GM12878 (cell line): ENCODE results near the gene MRPL44. TPM values are rescaled to one million over a fixed set of nuclear protein-coding genes. Genes with fewer than 3 reads are reported as not detected.

Source experiments
- ATAC-seq: fragments of 200-7000 bp; cut with Tn5 transposase; 3 replicates; pipeline ENCODE4 v1.9.1; 2020; ENCODE audit warnings: mild to moderate bottlenecking, moderate library complexity
- BruUV-seq: library from RNA; stranded (reverse); fragments of 400-500 nt; replicated peaks from 2 replicates; lab custom pipeline; 2021; lab: Mats Ljungman, UMichigan
- CTCF ChIA-PET: fragments of 300-600 bp; sonication (Branson Sonifier 250); formaldehyde crosslinking; extraction: SDS; loops from one replicate; lab custom pipeline; 2021; ENCODE audit warnings: inconsistent platforms; lab: Yijun Ruan, JAX
- POLR2A ChIA-PET: fragments of 350-600 bp; formaldehyde crosslinking; extraction: SDS; loops from one replicate; lab custom pipeline; 2021; ENCODE audit warnings: inconsistent platforms; lab: Charles Lee
- RAD21 ChIA-PET: fragments of 300-600 bp; sonication (Branson Sonifier 250); formaldehyde crosslinking; loops from one replicate; lab custom pipeline; 2023; ENCODE audit warnings: antibody characterized with exemption; ENCODE audit not compliant: unreplicated experiment; lab: Charles Lee
- SMC1A ChIA-PET: fragments of 300-600 bp; sonication (Branson Sonifier 250); formaldehyde crosslinking; loops from one replicate; lab custom pipeline; 2023; ENCODE audit not compliant: unreplicated experiment, uncharacterized antibody; lab: Charles Lee
- DNase-seq: peaks from one replicate; pipeline ENCODE4 v3.0.0-alpha.2; 2011; ENCODE audit warnings: low read depth, low spot score
- FAIRE-seq: peaks from 3 replicates; lab custom pipeline; 2011; peaks lifted over from hg19 to GRCh38; lab: Jason Lieb, UNC
- H2AFZ ChIP-seq: 2 replicates; pipeline ENCODE4 v1.6.0; 2011; ENCODE audit warnings: low read depth, low read length, control low read depth; ENCODE audit not compliant: control insufficient read depth
- H3K27ac ChIP-seq: 2 replicates; pipeline ENCODE4 v1.5.1; 2011; ENCODE audit warnings: control low read depth; ENCODE audit not compliant: control insufficient read depth, insufficient read depth
- H3K27me3 ChIP-seq, 2 experiments: replicated peaks in 1 of 2; 2 replicates each; pipeline versions ENCODE4 v1.6.0 to v1.6.1; 2011; ENCODE audit warnings: low read length in 1 of 2; ENCODE audit not compliant: control insufficient read depth in 2 of 2, insufficient read depth in 2 of 2
- H3K36me3 ChIP-seq, 2 experiments: 2 replicates each; pipeline ENCODE4 v1.5.1; 2011; ENCODE audit warnings: low read length in 1 of 2; ENCODE audit not compliant: control insufficient read depth in 2 of 2, insufficient read depth in 2 of 2
- H3K4me1 ChIP-seq: 2 replicates; pipeline ENCODE4 v1.6.1; 2011; ENCODE audit warnings: mild to moderate bottlenecking, low read length, moderate library complexity, mixed read lengths; ENCODE audit not compliant: control insufficient read depth, insufficient read depth
- H3K4me2 ChIP-seq: 2 replicates; pipeline ENCODE4 v1.6.0; 2011; ENCODE audit warnings: control low read depth; ENCODE audit not compliant: control insufficient read depth, insufficient read depth
- H3K4me3 ChIP-seq: fragments of 200-600 bp; sonication (generic); 2 replicates; pipeline ENCODE4 v1.5.1; 2016
- H3K79me2 ChIP-seq: 2 replicates; pipeline ENCODE4 v1.6.0; 2011; ENCODE audit warnings: low read length; ENCODE audit not compliant: control insufficient read depth, insufficient read depth
- H3K9ac ChIP-seq: 2 replicates; pipeline ENCODE4 v1.8.0; 2011; ENCODE audit warnings: low read length, control low read depth, mixed read lengths; ENCODE audit not compliant: control insufficient read depth, insufficient read depth
- H3K9me3 ChIP-seq: replicated peaks from 3 replicates; pipeline ENCODE4 v1.5.1; 2011; ENCODE audit warnings: mild to moderate bottlenecking, low read length; ENCODE audit not compliant: control insufficient read depth, insufficient read depth
- H4K20me1 ChIP-seq: 2 replicates; pipeline ENCODE4 v1.6.0; 2011; ENCODE audit not compliant: control insufficient read depth, insufficient read depth
- BACH1 ChIP-seq: fragments of 450-650 bp; IDR thresholded peaks from 2 replicates; pipeline ENCODE4 v1.6.1; 2017; ENCODE audit warnings: mild to moderate bottlenecking, borderline replicate concordance
- CHD2 ChIP-seq: IDR thresholded peaks from 2 replicates; pipeline ENCODE4 v1.6.1; 2011; ENCODE audit warnings: low read depth, low read length, improper control_type of control experiment, borderline replicate concordance
- CHD4 ChIP-seq: fragments of 200-600 bp; sonication (generic); IDR thresholded peaks from 2 replicates; pipeline ENCODE4 v1.6.1; 2016; ENCODE audit warnings: mild to moderate bottlenecking
- ESRRA ChIP-seq: IDR thresholded peaks from 2 replicates; pipeline ENCODE4 v1.6.1; 2012; ENCODE audit warnings: mild to moderate bottlenecking, low read length, improper control_type of control experiment
- IKZF2 ChIP-seq, 2 experiments: fragments of 450-650 bp; IDR thresholded peaks; 2 replicates each; pipeline ENCODE4 v1.6.1; 2017; ENCODE audit warnings: mild to moderate bottlenecking in 2 of 2, moderate library complexity in 2 of 2
- NBN ChIP-seq: fragments of 450-650 bp; IDR thresholded peaks from 2 replicates; pipeline ENCODE4 v1.6.1; 2016
- NFYA ChIP-seq: IDR thresholded peaks from 2 replicates; pipeline ENCODE4 v1.6.1; 2011; ENCODE audit warnings: low read depth, mild to moderate bottlenecking, low read length, improper control_type of control experiment, borderline replicate concordance
- NFYB ChIP-seq: IDR thresholded peaks from 2 replicates; pipeline ENCODE4 v1.6.1; 2011; ENCODE audit warnings: low read depth, mild to moderate bottlenecking, low read length, improper control_type of control experiment, moderate library complexity; ENCODE audit not compliant: insufficient read depth
- POLR2A ChIP-seq: IDR thresholded peaks from 2 replicates; pipeline ENCODE4 v1.6.1; 2011; ENCODE audit warnings: low read depth, mild to moderate bottlenecking, low read length
- POU2F2 ChIP-seq: IDR thresholded peaks from 3 replicates; pipeline ENCODE4 v1.6.1; 2011; ENCODE audit warnings: low read depth, mild to moderate bottlenecking, low read length, borderline replicate concordance
- SMC3 ChIP-seq: IDR thresholded peaks from 2 replicates; pipeline ENCODE4 v1.6.1; 2011; ENCODE audit warnings: low read length, improper control_type of control experiment, borderline replicate concordance
- SPI1 ChIP-seq: IDR thresholded peaks from 2 replicates; pipeline ENCODE4 v1.6.1; 2011; ENCODE audit warnings: low read depth, mild to moderate bottlenecking, low read length, moderate library complexity, borderline replicate concordance; ENCODE audit not compliant: insufficient read depth
- STAT1 ChIP-seq: fragments of 450-650 bp; conservative IDR thresholded peaks from 2 replicates; pipeline ENCODE4 v1.6.1; 2014; ENCODE audit warnings: antibody characterized with exemption, mild to moderate bottlenecking
- SUPT20H ChIP-seq: IDR thresholded peaks from 2 replicates; pipeline ENCODE4 v1.6.1; 2011; ENCODE audit warnings: low read depth, mild to moderate bottlenecking, low read length, moderate library complexity, borderline replicate concordance; ENCODE audit not compliant: control insufficient read depth
- USF2 ChIP-seq: IDR thresholded peaks from 2 replicates; pipeline ENCODE4 v1.6.1; 2011; ENCODE audit warnings: low read depth, low read length, improper control_type of control experiment, borderline replicate concordance
- ZNF622 ChIP-seq: fragments of 450-650 bp; IDR thresholded peaks from 2 replicates; pipeline ENCODE4 v1.6.1; 2017; ENCODE audit warnings: mild to moderate bottlenecking, inconsistent platforms
- ZNF687 ChIP-seq: fragments of 450-650 bp; IDR thresholded peaks from 2 replicates; pipeline ENCODE4 v1.6.1; 2017; ENCODE audit warnings: mild to moderate bottlenecking, moderate library complexity
- ZZZ3 ChIP-seq: IDR thresholded peaks from 2 replicates; pipeline ENCODE4 v1.6.1; 2011; ENCODE audit warnings: low read depth; ENCODE audit not compliant: control insufficient read depth, insufficient read length
- WGBS: methylation state at CpG from one replicate; pipeline ENCODE4 v1.1.6; 2016; ENCODE audit warnings: low lambda C conversion rate; ENCODE audit not compliant: insufficient replicate concordance, insufficient coverage; ENCODE audit errors: missing lambda C conversion rate; 5-methylcytosine and 5-hydroxymethylcytosine counted together
- in situ Hi-C: fragments of 300-500 bp; cut with MboI; formaldehyde crosslinking; loops from 9 replicates; pipeline ENCODE4 v1.14.3; 2018; ENCODE audit warnings: mixed read lengths
- intact Hi-C: fragments of 100-400 bp; cut with micrococcal nuclease; formaldehyde crosslinking; loops from one replicate; pipeline ENCODE4 v1.14.2; 2022; ENCODE audit not compliant: unreplicated experiment
- polyA plus RNA-seq, 11 experiments: library from polyadenylated mRNA; depleted of rRNA in 4 of 11; unstranded in 6 of 11; stranded (reverse) in 5 of 11; fragments of >200 nt; fragmentation: Nextera tagmentation in 4 of 11; fragmentation: Illumina TruSeq in 1 of 11; extraction: Ambion mirVana in 4 of 11; extraction: Trizol in 1 of 11; gene quantifications; 1 replicate in 1 of 11; 2 replicates in 10 of 11; pipeline versions ENCODE4 v1.2.1 to v1.2.3, GENCODE V29; 2011 to 2016; ENCODE audit warnings: inconsistent platforms in 2 of 11, missing spikeins in 2 of 11, low read depth in 1 of 11
- total RNA-seq, 4 experiments: library from RNA; depleted of rRNA in 3 of 4; stranded (reverse); fragments of >200 nt in 3 of 4; fragmentation: Illumina TruSeq in 1 of 4; extraction: Trizol in 1 of 4; gene quantifications; 2 replicates each; pipeline versions ENCODE4 v1.2.1 to v1.2.3, GENCODE V29; 2013 to 2021
- TF ChIP-seq, protein P1 (sequence below): IDR thresholded peaks from 2 replicates; pipeline ENCODE4 v1.6.1; 2012; ENCODE audit warnings: low read depth, low read length, improper control_type of control experiment

The MRPL44 gene
- total and polyA plus RNA-seq, 10 of the 15 experiments (the other 5 are each of a cell fraction or from before 2014, with no cell fraction given): 18.3 to 44.3 (median 37.5) TPM

DNA sequence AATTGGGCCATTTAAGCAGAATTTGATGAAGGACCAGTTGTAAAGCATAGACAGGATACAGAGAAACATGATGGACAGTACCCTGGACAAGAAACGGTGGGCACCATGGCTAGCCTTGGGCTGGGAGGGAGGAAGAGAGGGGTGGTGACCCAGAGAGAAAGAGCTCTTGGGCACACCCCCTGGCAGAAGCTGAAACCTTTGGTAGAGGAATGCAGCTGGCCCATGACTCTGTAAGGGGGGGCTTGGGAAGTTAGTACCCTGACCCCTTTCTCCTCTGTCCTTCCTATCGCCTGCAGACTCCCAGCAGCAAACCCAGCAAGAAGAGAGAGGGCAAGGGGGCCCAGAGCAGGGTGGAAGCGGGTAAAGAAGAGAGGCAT is 32.6 kb downstream of the MRPL44 start:
- H3K9ac ChIP-seq: no peak overlapping the region
- TF ChIP-seq BACH1 (no peak), ZNF622 (no peak), SUPT20H (no peak), SPI1 (no peak), ZNF687 (no peak), ZZZ3 (no peak), NBN (no peak), CHD4 (no peak), ESRRA (no peak), POLR2A (no peak), IKZF2 (IDR thresholded peaks at IDR 0.05) (no peak), POU2F2 (no peak), SMC3 (no peak), CHD2 (no peak), STAT1 (no peak), USF2 (no peak), NFYB (no peak), NFYA (no peak)
- TF ChIP-seq, protein P1, sequence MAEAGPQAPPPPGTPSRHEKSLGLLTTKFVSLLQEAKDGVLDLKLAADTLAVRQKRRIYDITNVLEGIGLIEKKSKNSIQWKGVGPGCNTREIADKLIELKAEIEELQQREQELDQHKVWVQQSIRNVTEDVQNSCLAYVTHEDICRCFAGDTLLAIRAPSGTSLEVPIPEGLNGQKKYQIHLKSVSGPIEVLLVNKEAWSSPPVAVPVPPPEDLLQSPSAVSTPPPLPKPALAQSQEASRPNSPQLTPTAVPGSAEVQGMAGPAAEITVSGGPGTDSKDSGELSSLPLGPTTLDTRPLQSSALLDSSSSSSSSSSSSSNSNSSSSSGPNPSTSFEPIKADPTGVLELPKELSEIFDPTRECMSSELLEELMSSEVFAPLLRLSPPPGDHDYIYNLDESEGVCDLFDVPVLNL: no peak
- BruUV-seq: no TSS peak
- H4K20me1 ChIP-seq: no peaks in the 10 kb centered on the region
- SMC1A ChIA-PET: interaction anchor here (1.0 to 7.2 kb wide), 3 partner anchors 19 to 298 kb away, joined by 3 to 108 read pairs (median 4); no protein-coding TSS in a partner anchor
- DNase-seq (no peak), ATAC-seq (no peak; the same call in 2 of the 3 replicates), FAIRE-seq (no peak)
- in situ Hi-C loops (loop anchor here (5.0 to 25.0 kb wide), 2 partner anchors 297 to 647 kb away; no protein-coding TSS in a partner anchor), intact Hi-C loops (loop anchor here (1.0 kb wide), 1 partner anchor 294 kb away; no protein-coding TSS in a partner anchor)
- no peaks in the 10 kb centered on the region for H3K36me3 ChIP-seq
- H3K79me2 ChIP-seq: no peaks in the 10 kb centered on the region
- POLR2A ChIA-PET: no interaction called here
- H2AFZ ChIP-seq: no peak overlapping the region
- peaks cover 0 to 5% of the 10 kb centered on the region in 2 experiments; a peak in 3 of 4 replicates for H3K27me3 ChIP-seq
- RAD21 ChIA-PET: interaction anchor here (2.8 kb wide), 1 partner anchor 20 kb away, joined by 12 read pairs; no protein-coding TSS in a partner anchor
- no peaks in the 10 kb centered on the region for H3K9me3 ChIP-seq
- CTCF ChIA-PET: interaction anchor here (1.1 to 11.1 kb wide), 4 partner anchors 17 to 298 kb away, joined by 3 to 188 read pairs (median 80); no protein-coding TSS in a partner anchor
- 13% methylated on average over 3 of the region's 3 CpGs for WGBS
- H3K4me2 ChIP-seq: no peak overlapping the region
- H3K4me3 ChIP-seq: no peak overlapping the region
- H3K27ac ChIP-seq: no peak overlapping the region
- H3K4me1 ChIP-seq: no peaks in the 10 kb centered on the region
